Ishikawa (cell line): ENCODE measurements around the gene MARS2.

Experiments
- CEBPB ChIP-seq: IDR thresholded peaks from 2 replicates; pipeline ENCODE4 v1.6.1; 2012
- CREB1 ChIP-seq: IDR thresholded peaks from 2 replicates; pipeline ENCODE4 v1.6.1; 2012; ENCODE audit warnings: low read depth
- EGR1 ChIP-seq: IDR thresholded peaks from 2 replicates; pipeline ENCODE4 v1.6.1; 2012
- EP300 ChIP-seq: IDR thresholded peaks from 2 replicates; pipeline ENCODE4 v1.6.1; 2012; ENCODE audit warnings: borderline replicate concordance
- FOXM1 ChIP-seq: IDR thresholded peaks from 2 replicates; pipeline ENCODE4 v1.6.1; 2012; ENCODE audit warnings: low read depth, borderline replicate concordance
- NFIC ChIP-seq: IDR thresholded peaks from 2 replicates; pipeline ENCODE4 v1.6.1; 2012
- RAD21 ChIP-seq: IDR thresholded peaks from 2 replicates; pipeline ENCODE4 v1.6.1; 2012; ENCODE audit warnings: low read depth
- TAF1 ChIP-seq: IDR thresholded peaks from 2 replicates; pipeline ENCODE4 v1.6.1; 2012; ENCODE audit warnings: low read depth, mild to moderate bottlenecking
- TCF12 ChIP-seq: IDR thresholded peaks from 2 replicates; pipeline ENCODE4 v1.6.1; 2012; ENCODE audit warnings: low read depth
- TEAD4 ChIP-seq: IDR thresholded peaks from 2 replicates; pipeline ENCODE4 v1.6.1; 2012
- YY1 ChIP-seq: IDR thresholded peaks from 2 replicates; pipeline ENCODE4 v1.6.1; 2012; ENCODE audit warnings: low read depth
- ZBTB7A ChIP-seq: IDR thresholded peaks from 2 replicates; pipeline ENCODE4 v1.6.1; 2012; ENCODE audit warnings: low read depth
- TF ChIP-seq, protein P1 (sequence below): IDR thresholded peaks from 2 replicates; pipeline ENCODE4 v1.6.1; 2012
- TF ChIP-seq, protein P2 (sequence below): IDR thresholded peaks from 2 replicates; pipeline ENCODE4 v1.6.1; 2012; ENCODE audit warnings: low read depth, mild to moderate bottlenecking
- TF ChIP-seq, protein P3 (sequence below): IDR thresholded peaks from 2 replicates; pipeline ENCODE4 v1.6.1; 2012

MARS2 gene

DNA sequence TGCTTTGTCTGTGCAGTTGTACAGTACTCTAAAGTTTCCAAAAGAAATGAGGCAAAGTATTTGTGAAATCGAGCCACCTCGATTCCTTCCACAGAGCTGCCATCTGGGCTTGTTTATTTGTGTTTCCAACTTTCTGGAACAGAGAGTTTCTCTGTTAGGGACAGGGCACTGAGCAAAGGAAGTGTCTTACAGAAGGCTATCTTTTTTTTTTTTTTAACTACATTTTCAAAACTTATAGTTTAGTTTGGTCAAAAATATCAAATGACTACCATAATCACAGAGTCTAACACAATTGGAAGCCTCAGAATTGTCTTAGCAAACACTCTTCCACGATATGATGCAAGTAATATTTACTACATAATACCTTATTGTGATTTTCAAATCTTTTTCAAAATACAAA is 30.6 kb upstream of the MARS2 start:
- TF ChIP-seq CEBPB (no peak), EGR1 (no peak), TAF1 (no peak), ZBTB7A (no peak), YY1 (no peak), RAD21 (no peak), FOXM1 (no peak), NFIC (no peak), CREB1 (no peak), TCF12 (no peak), EP300 (no peak)
- TF ChIP-seq, protein P1, sequence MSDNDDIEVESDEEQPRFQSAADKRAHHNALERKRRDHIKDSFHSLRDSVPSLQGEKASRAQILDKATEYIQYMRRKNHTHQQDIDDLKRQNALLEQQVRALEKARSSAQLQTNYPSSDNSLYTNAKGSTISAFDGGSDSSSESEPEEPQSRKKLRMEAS: no peak
- TF ChIP-seq, protein P2, sequence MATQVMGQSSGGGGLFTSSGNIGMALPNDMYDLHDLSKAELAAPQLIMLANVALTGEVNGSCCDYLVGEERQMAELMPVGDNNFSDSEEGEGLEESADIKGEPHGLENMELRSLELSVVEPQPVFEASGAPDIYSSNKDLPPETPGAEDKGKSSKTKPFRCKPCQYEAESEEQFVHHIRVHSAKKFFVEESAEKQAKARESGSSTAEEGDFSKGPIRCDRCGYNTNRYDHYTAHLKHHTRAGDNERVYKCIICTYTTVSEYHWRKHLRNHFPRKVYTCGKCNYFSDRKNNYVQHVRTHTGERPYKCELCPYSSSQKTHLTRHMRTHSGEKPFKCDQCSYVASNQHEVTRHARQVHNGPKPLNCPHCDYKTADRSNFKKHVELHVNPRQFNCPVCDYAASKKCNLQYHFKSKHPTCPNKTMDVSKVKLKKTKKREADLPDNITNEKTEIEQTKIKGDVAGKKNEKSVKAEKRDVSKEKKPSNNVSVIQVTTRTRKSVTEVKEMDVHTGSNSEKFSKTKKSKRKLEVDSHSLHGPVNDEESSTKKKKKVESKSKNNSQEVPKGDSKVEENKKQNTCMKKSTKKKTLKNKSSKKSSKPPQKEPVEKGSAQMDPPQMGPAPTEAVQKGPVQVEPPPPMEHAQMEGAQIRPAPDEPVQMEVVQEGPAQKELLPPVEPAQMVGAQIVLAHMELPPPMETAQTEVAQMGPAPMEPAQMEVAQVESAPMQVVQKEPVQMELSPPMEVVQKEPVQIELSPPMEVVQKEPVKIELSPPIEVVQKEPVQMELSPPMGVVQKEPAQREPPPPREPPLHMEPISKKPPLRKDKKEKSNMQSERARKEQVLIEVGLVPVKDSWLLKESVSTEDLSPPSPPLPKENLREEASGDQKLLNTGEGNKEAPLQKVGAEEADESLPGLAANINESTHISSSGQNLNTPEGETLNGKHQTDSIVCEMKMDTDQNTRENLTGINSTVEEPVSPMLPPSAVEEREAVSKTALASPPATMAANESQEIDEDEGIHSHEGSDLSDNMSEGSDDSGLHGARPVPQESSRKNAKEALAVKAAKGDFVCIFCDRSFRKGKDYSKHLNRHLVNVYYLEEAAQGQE: no peak
- TF ChIP-seq, protein P3, sequence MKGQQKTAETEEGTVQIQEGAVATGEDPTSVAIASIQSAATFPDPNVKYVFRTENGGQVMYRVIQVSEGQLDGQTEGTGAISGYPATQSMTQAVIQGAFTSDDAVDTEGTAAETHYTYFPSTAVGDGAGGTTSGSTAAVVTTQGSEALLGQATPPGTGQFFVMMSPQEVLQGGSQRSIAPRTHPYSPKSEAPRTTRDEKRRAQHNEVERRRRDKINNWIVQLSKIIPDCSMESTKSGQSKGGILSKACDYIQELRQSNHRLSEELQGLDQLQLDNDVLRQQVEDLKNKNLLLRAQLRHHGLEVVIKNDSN: no peak

DNA sequence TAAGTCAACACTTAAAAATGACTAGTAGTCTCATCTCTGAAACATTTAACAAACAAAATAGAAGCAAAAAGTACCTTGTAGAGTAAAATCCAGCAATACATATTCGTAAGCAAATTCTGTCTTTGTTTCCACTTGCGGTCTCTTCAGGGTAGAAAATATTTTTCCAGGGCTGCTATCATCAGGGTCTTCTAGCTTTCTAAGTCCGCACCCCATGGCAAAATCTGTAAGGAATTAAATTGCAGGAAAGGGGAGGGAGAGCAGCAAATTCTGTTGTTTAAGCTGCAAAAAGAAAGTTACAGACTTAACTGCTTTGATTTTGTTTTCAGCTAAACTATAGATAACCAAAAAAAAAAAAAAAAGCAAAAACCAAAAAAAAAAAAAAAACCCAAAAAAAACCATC is 29.9 kb upstream of the MARS2 start, which contains the start of gene RFTN2:
Gene RFTN2 (minus strand): TSS at position 342 of the 400 bp plus-strand sequence. CDS start 129 bp downstream, at position 213.
- TF ChIP-seq EGR1 (no peak), FOXM1 (no peak), YY1 (no peak), CEBPB (no peak), NFIC (no peak), TAF1 (no peak), TEAD4 (no peak), EP300 (no peak)
- TF ChIP-seq, protein P3: no peak
- TF ChIP-seq, protein P1: no peak
- TF ChIP-seq, protein P2: no peak

DNA sequence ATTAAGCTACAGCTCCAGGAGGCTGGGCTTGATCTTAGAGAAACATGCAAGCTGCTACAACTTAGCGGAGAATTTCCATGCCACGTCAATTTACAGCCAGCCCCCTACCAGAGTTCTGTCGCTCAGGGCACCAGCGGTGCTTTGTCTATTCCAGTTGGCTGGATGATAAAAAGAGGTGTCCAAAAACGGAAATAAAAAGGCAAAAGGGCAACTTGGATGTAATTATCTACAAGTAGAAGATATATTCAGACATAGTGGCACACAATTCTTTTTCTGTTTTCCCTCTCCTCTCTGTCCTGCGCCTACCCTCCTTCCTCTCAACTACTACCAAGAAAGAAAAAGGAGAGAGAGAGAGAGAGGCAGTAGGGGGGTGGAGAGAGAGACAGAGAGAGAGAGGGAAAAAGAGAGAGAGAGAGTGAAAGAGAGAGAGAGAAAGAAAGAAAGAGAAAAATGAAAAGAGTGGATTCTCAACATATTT is 29.4 kb upstream of the MARS2 start:
- TF ChIP-seq CREB1 (no peak), ZBTB7A (no peak), TAF1 (no peak), EP300 (no peak), TEAD4 (no peak), YY1 (no peak), NFIC (no peak), TCF12 (no peak), FOXM1 (no peak), EGR1 (no peak), CEBPB (no peak)
- TF ChIP-seq, protein P1: no peak
- TF ChIP-seq, protein P3: no peak

DNA sequence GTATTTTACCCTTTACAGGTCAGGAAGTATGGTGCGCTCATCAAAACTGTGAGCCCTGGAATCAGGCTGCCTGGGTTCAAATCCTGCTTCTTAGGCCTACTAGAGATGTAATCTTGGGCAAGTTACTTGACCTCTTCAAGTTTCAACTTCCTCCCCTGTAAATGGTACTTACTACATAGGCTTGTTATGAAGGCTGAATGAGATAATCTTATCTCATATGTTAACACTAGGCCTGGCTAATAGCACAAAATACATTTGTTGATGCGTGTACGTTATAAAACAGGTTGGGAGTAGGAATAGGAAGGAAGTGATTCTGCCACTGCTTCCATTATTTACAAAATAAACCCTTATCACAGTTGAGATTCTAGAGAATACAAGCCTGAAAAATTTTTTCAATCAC is 28.1 kb upstream of the MARS2 start:
- no peak for TF ChIP-seq TCF12
- no peak for TF ChIP-seq YY1
- TF ChIP-seq CEBPB: no peak
- no peak for TF ChIP-seq EP300
- TF ChIP-seq, protein P2: no peak
- no peak for TF ChIP-seq TEAD4
- TF ChIP-seq FOXM1: no peak
- TF ChIP-seq CREB1: no peak
- TF ChIP-seq, protein P3: no peak
- no peak for TF ChIP-seq NFIC
- no peak for TF ChIP-seq EGR1
- no peak for TF ChIP-seq ZBTB7A
- TF ChIP-seq, protein P1: no peak
- TF ChIP-seq TAF1: no peak
- TF ChIP-seq RAD21: no peak
